GM18867 (cell line): ENCODE measurements around the gene AGBL5.
"Not testable (repeated sequence)": the region's sequence is repeated elsewhere in the genome, so short reads cannot be mapped to it uniquely, and the experiment has no call there.

Experiments used
- ATAC-seq: cut with Tn5 transposase; IDR thresholded peaks from one replicate; pipeline ENCODE4 v1.9.1; 2021; ENCODE audit warnings: mild to moderate bottlenecking, moderate library complexity; ENCODE audit not compliant: unreplicated experiment

Gene AGBL5

DNA sequence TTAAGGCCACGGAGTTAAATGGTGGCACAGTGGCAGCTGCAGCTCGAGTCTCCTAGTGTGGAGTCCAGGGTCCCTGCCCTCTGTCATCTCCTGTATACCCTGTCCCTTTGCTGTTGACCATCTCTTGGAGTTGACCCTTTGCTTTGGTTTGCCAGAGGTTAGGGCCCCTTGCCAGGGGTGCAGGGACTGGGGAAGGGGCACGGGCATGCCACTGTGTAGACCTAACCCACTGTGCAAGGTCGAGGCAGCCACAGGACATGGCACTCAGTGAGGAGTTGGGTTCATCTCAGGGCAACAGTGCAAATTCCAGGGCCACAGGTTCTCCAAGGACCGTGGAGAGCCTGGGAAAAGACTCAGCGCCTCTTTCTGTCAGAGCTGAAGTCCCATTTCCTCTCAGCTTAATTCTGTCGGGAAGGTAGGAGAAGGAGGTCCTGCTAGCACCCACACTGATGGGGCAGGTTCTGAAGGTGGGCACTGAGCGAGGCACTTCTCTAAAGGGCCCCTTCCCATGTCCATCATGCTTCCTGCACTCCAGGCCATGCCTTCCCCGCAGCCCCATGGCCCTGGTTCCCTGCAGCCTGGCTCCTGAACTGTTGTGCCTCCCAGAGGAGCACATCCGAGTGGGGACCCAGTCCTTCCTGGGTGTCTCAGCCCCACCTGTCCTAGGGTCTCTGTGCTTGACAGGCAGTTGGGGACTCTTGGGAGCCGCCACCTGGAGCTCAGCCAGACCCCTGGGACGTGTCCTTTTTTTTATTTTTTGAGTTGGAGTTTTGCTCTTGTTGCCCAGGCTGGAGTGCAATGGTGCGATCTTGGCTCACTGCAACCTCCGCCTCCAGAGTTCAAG lies 37.9 kb downstream of the AGBL5 start:
- no peak for ATAC-seq

DNA sequence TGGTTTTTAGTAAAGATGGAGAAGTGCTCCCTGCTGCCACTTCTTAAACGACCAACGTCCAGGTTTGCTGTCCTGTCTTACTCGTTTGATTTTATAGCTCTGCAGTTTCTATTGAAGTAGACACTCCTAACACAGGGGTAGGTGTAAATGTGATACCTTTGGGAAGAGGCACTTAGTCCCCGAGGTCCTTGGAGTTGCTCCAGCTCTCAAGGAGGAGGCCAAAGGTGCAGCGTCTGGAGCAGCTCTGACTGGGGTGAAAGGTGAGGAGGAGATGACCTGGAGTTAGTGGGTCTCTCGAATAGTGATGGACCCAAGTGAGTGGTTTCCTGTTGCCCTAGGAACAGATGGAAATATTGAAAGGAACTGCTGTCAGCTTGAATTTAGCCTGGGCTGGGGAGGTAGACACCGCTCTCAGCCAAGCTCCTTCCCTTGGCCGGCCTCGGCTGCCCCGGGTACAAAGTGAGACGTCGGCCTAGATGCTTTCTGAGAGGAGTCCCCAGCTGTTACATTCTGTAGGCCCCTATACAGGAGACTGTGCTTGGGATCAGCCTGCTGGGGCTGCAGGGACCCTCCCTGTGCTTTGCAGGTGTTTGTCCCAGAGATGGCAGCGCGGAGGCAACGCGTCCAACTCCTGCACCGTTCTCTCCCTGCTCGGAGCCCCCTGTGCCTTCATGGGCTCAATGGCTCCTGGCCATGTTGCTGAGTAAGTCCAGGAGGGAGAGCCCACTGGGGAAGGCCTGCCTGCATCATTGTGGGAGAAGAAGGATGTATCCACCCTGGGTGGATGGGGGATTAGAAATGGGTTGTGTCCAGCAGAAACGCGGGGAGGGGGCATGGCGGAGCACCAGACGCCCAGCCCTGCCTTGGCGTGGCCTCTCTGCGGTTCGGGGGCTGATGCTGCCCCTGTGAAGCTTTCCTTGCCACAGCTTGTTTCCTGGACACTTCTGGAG lies 40.6 kb downstream of the AGBL5 start:
- no peak for ATAC-seq

DNA sequence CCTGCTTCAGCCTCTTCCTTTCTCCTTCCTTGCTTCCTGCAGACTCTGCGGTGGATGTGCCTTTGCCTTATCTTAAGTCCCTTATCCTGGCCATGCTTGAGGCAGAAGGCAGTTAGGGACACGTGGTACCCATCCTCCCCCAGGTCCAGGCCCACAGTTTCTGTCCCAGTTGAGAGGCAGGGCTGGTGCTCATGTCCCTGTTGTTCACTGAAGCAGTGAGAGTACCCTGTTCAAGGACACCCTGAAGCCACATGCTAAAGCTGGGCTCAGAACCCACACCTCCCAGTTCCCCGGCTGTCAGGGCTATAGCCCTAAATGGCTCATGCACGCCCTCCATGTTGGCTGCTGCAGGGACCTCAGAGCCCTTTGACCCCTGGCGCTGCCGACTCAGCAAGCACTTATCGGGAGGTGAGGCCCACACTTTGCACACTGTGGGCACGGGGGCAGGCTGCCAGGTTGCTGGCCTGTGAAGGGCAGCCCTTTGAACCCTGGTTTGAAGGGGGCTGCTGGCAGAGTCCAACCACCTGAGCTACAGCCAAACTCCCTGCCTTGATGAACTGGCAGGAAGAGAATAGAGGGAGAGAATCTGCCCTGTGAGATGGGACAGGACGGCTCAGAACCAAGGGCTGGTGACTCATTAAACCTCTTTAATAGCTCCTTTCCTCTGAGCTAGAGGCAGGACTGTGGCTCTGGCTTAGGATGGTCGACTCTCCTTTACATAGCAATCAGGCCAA lies 41.4 kb downstream of the AGBL5 start:
- ATAC-seq: no peak

DNA sequence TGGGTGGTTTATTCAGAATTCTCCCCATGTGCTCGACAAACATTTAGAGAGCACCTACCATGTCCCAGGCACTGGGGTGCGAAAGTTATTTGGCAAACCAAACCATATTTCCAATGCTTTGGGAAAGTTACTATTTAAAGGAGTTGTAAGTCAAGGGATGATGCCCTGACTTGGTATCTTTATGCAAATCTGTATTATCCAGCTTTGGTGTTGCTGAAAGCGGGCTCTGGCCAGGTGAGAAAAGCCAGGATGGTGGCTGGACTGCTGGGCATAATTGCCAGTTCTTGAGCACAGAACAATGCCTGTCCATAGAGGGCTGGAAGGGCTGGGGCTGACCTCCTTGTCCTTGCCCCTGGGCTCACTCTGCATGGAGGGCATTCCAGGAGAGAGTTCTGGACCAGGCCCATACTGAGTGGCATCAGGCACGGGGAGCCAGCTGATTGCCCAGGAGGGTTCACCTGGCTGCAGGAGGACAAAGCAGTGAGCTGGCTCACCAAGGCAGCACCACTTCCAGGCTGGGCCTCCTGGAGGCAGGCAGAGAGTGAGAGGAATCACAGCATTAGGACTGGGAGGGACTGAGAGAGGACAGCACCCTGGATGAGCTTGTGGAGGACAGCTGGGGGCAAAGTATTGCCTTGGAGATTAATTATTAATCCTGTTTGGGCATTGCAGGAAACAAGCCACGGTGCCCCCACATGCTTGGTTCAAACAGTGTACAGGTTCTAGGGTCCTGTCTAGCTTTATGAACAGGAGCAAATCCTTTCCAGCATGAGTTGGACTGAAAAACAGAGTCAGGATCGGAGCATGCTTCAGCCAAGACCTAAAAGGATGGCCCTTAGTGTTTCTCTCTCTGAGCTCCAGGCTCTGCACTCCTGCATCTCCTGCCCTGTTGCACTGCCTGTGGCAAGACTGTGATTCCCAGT lies 42.2 kb downstream of the AGBL5 start:
- no peak for ATAC-seq

DNA sequence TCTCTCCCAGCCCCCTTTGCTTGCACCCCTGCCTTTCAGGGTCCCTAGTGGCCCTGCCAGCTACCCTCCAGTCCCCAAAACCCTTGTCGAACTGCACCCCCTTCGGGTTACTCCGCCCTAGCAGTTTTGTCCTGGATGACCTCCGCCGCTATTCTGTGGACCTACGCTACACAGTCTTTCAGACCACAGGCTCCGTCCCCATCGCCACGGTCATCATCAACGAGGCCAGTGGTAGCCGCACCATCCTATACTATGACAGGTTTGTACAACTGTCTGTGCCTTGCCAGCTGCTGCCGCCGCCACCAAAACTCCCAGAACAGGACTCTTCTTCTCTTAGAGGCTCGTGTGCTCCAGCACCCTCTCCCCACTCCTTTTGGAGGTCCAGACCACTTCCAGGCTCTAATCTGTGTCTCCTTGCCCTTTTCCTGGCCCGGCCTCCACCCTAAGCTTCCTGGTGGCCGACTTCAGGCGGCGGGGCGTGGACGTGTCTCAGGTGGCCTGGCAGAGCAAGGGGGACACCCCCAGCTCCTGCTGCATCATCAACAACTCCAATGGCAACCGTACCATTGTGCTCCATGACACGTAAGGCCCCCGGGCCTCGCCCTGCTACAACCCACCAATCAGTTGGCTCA lies 43.0 kb downstream of the AGBL5 start:
- ATAC-seq: no peak

DNA sequence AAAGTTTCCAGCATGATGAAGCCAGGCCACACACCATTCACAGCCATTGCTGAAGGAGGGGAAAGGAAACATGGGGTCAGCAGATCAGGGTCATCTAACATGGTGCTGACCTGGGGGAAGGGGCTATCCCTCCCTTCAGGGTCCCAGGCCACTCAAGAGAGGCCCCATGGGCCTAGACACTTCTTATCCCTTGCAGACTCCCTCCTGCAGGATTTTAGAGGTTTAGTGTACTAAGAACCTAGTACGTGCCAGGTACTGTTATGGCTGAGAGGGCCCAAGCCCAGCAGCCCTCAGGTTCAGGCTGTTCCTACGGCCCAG lies 43.9 kb downstream of the AGBL5 start:
- ATAC-seq: no peak

DNA sequence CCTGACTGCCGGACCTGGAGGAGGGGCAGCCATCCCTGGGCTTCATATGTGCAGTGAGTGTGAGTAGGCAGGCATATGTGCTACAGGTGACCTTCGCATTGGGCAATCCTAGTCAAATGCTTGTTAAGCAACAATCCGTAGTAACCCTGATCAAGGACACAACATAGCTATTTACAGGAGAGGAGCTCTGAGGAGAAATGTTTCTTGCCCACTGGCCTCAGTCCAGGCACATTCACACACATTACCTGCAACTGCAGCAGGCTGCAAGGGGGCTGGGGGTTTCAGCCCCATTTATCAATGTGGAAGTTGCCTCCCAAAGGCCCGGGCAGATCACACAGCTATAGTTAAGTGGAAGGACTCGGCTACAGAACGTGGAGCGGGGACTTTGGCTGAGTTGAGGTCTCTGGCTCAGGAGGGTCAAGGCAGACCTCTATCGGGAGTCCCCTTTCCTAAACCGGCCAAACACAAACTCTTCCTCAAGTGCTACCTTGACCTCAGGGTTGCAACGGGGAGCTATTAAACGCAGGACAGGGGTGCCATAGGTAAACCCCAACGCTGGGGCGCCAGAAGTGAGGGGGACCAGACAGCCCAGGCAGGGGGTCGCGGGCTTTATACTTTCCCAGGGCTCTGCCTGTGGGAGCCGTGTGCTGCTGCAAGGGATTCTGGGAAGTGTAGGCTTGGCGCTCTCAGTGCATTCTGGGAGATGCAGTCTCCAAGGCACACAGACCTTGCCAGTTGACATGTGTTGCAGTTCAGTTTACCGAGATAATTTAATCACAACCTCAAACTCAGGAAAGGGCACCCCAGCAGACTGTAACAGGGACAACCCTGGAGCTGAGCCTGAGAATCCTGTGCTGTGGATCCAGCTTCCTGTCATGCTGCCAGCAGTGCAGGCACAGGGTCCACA lies 44.5 kb downstream of the AGBL5 start:
- no peak for ATAC-seq

DNA sequence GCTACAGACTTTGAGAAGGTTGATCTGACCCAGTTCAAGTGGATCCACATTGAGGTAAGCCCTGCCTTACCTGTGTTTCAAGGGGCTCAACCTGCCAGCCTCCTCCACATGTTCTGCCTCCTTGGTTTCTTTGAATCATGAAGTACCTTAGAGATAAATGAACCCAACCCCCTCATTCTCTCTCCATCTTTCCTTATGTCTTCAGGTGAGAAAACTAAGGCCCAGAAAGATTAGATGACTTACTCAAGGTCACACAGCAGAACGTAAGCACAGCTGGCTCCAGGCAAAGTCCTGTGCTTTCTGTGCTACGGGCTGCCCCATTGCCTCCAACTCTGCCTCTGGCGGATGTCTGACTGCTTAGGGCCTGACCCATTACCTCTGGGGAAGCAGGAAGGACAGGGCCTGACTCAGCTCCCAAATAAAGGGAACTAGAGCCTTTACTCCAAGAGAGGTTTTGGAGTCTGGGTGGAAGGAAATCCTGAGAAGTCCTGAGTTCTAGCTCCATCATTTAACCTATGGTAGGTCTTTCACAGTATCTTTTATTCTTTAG lies 45.4 kb downstream of the AGBL5 start:
- ATAC-seq: no peak

DNA sequence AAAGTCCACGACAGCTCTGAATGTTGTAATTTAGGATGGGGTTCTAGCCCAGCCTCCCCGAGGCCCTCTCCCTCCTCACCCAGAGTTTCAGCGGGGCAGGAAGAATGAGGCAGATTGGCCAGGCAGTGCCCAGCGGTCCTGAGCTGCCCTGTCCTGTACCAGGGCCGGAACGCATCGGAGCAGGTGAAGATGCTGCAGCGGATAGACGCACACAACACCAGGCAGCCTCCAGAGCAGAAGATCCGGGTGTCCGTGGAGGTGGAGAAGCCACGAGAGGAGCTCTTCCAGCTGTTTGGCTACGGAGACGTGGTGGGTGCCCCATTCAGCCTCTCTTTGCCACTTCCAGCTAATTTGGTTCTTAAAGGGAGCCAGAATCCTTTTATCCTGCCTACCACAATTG lies 45.9 kb downstream of the AGBL5 start:
- ATAC-seq: no peak

DNA sequence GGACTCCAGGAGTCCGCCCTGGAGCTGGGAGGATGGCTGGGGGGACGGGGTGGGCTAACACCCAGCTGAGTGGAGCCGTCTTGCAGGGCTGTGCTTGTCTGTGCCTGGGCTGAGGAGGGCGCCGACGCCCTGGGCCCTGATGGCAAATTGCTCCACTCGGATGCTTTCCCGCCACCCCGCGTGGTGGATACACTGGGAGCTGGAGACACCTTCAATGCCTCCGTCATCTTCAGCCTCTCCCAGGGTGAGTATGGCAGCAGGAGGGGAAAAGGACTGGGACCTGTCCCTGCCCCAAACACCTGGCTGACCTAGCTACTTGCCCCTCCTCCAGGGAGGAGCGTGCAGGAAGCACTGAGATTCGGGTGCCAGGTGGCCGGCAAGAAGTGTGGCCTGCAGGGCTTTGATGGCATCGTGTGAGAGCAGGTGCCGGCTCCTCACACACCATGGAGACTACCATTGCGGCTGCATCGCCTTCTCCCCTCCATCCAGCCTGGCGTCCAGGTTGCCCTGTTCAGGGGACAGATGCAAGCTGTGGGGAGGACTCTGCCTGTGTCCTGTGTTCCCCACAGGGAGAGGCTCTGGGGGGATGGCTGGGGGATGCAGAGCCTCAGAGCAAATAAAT lies 48.0 kb downstream of the AGBL5 start:
- ATAC-seq: no peak

DNA sequence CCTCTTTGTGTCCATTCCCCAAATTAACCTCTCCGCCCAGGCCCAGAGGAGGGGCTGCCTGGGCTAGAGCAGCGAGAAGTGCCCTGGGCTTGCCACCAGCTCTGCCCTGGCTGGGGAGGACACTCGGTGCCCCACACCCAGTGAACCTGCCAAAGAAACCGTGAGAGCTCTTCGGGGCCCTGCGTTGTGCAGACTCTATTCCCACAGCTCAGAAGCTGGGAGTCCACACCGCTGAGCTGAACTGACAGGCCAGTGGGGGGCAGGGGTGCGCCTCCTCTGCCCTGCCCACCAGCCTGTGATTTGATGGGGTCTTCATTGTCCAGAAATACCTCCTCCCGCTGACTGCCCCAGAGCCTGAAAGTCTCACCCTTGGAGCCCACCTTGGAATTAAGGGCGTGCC lies 48.6 kb downstream of the AGBL5 start:
- ATAC-seq: no peak

DNA sequence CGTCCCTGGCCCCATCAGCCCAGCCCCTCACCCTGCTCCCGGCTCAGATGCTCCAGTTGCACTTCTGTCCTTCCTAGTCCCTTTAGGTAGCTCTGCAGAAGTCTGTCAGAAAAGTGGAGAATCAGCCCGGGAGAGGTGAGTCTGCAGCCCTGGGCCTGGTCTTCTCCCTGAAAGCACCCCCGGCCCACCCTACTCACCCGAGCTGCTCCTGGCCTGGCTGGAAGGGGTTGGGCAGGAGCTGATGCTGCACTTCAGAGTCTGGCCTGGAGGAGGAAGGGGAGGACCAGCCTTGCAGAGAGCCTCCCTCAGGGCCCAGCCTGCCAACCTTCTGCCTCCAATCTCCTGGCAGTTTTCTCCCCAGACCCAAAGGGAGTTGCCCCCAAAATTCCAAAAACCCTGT lies 50.9 kb downstream of the AGBL5 start:
- ATAC-seq: no peak

DNA sequence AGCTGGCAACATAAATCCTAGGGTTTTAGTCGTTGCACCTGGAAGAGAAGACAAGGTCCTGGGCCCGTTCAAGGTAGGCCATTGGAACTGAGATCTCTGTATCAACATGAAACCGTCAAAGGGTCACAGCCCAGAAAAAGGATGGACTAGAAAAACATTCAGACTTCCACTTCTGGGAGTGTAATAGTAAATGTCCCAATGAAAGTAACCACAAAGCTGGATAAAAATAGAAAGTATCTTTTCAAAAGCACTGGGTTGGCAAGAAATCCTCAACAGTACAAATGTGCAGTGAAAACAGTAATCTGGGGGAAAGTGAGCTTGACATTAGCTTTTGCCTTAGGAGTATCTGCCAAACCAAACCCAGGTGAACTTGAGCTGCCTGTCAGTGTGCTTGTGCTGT lies 54.5 kb downstream of the AGBL5 start:
- no peak for ATAC-seq

DNA sequence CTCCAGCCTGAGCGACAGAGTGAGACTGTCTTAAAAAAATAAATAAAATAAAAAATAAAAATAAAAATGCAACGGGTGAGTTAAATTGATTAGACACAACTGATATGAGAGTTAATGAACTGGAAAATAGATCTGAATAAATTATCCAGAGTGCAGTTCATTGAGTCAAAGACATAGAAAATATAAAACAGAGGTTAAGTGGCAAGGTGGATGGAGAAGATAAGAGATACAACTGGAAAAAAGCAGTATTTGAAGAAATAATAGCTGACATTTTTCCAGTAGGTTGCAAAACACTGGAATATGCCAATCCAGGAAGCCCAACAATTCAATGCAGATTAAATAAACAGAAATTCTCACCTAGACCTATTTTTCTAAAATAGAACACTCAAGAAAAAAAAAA lies 56.8 kb downstream of the AGBL5 start:
- ATAC-seq: no peak

DNA sequence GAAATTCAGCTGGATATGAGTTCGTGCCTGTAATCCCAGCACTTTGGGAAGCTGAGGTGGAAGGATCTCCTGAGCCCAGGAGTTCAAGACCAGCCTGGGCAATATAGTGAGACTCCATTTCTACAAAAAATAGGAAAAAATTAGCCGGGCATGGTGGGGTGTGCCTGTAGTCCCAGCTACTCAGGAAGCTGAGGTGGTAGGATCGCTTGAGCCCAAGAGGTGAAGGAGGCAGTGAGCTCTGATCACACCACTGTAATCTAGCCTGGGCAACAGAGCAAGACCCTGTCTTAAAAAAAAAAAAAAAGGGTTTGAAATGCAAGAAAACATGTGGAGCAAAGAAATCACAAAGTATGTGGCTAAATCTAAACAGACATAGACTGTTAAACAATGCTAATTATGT lies 57.6 kb downstream of the AGBL5 start:
- ATAC-seq: no peak

DNA sequence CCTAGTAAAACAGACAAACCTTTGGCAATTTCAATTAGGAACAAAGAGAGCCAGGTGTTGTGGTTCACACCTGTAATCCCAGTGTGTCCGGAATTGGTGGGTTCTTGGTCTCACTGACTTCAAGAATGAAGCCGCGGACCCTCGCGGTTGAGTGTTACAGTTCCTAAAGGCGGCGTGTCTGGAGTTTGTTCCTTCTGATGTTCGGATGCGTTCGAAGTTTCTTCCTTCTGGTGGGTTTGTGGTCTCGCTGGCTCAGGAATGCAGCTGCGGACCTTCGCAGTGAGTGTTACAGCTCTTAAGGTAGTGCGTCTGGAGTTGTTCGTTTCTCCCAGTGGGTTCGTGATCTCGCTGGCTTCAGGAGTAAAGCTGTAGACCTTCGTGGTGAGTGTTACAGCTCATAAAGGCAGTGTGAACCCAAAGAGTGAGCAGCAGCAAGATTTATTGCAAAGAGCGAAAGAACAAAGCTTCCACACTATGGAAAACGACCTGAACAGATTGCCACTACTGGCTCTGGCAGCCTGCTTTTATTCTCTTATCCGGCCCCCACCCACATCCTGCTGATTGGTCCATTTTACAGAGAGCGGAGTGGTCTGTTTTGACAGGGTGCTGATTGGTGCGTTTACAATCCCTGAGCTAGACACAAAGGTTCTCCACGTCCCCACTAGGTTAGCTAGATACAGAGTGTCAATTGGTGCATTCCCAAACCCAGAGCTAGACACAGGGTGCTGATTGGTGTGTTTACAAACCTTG lies 59.3 kb downstream of the AGBL5 start:
- ATAC-seq: not testable (repeated sequence)

DNA sequence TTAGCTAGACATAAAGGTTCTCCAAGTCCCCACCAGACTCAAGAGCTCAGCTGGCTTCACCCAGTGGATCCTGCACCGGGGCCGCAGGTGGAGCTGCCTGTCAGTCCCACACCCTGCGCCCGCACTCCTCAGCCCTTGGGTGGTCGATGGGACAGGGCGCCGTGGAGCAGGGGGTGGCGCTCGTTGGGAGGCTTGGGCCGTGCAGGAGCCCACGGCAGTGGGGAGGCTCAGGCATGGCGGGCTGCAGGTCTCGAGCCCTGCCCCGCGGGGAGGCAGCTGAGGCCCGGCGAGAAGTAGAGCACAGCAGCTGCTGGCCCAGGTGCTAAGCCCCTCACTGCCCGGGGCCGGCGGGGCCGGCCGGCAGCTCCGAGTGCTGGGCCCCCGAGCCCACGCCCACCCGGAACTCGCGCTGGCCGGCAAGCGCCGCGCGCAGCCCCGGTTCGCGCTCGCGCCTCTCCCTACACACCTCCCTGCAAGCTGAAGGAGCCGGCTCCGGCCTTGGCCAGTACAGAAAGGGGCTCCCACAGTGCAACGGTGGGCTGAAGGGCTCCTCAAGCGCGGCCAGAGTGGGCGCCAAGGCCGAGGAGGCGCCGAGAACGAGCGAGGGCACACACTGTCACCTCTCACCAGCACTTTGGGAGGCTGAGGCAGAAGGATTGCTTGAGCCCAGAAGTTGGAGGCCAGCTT lies 60.1 kb downstream of the AGBL5 start:
- not testable (repeated sequence) for ATAC-seq
